Gastrocnemius medialis (tissue), 4 donors: Measurements from ENCODE around the gene SIDT2.

Source experiments
- POLR2A ChIP-seq, 2 donors: fragments of 450-650 bp; IDR thresholded peaks; one replicate each; pipeline ENCODE4 v1.6.1; 2017; ENCODE audit warnings: antibody characterized with exemption in 2 of 2, mild to moderate bottlenecking in 2 of 2, moderate library complexity in 2 of 2
- TF ChIP-seq, protein P1 (sequence below), 5 experiments: fragments of 450-650 bp in 3 of 5; fragments of 200-600 bp in 2 of 5; sonication (generic) in 2 of 5; IDR thresholded peaks in 4 of 5; conservative IDR thresholded peaks in 1 of 5; 1 replicate in 4 of 5; 2 replicates in 1 of 5; pipeline ENCODE4 v1.5.1; 2016 to 2019; ENCODE audit warnings: antibody characterized with exemption in 5 of 5, mild to moderate bottlenecking in 3 of 5, moderate library complexity in 3 of 5

DNA sequence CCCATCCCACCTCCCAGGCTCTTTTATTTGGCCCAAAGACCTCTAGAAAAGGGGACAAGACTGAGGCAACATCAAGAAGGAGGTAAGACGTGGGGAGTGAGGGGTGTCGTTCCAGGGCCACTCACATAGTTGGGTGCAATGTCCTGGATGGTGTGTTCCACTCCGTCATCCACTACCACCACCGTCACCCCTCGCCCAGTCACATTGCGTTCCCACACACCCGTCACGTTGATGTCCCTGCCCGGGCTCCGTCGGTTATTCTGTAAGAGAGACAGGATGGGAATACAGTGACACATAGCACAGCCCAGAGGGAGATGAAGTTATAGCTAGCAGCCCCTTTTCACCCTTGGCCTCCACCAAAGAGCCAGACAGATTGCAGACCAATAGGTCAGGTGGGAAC is 49.5 kb downstream of the SIDT2 start:
- TF ChIP-seq, protein P1, sequence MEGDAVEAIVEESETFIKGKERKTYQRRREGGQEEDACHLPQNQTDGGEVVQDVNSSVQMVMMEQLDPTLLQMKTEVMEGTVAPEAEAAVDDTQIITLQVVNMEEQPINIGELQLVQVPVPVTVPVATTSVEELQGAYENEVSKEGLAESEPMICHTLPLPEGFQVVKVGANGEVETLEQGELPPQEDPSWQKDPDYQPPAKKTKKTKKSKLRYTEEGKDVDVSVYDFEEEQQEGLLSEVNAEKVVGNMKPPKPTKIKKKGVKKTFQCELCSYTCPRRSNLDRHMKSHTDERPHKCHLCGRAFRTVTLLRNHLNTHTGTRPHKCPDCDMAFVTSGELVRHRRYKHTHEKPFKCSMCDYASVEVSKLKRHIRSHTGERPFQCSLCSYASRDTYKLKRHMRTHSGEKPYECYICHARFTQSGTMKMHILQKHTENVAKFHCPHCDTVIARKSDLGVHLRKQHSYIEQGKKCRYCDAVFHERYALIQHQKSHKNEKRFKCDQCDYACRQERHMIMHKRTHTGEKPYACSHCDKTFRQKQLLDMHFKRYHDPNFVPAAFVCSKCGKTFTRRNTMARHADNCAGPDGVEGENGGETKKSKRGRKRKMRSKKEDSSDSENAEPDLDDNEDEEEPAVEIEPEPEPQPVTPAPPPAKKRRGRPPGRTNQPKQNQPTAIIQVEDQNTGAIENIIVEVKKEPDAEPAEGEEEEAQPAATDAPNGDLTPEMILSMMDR (IDR thresholded peaks at IDR 0.05 in 4 of 5, conservative IDR thresholded peaks at IDR 0.05 in 1 of 5), result no peak
- no peak for TF ChIP-seq POLR2A (IDR thresholded peaks at IDR 0.05)
